ENCODE data around the gene EGFLAM. TPM values are rescaled to one million over a fixed set of nuclear protein-coding genes. Genes with fewer than 3 reads are reported as not detected.

The EGFLAM gene
- total RNA-seq, 1 donor from 2014 or later, result 0.69 TPM

DNA sequence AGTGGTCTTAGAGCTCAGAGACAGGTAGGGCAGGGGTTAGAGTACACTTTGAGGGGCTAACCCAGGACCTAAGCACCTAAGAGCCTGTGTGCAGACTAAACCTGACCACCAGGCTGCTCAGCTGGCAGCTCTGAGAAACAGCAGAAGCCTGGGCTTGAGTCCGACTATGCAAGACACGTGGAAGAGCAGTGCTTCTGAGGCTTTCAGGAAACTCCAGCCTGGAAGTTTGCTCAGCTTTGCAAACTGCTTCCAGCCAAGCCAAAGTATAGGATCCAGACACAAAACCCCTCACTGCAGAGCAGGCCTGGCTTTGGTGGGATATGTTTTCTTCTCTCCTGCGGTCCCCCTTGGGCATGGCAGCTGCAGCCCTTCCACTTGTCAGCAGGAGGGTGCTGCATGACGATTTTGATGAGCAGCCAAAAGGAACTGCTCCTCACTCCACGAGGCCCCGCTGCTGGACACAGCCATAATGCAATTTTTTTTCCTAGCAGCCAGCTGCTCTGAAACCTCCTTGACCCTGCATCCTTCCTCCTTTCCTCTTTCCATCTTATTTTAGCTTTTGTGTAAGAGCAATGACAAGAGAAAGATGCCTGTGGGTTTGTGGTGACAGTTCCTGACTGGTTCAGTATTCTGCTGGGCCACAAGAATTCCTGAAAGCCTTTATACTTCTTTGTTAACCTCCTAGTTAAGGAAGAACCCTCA is 175.0 kb downstream of the EGFLAM start:
- H3K27ac Mint-ChIP-seq, result peak overlapping the region; percentile 76
- H3K4me1 Mint-ChIP-seq (ENCODE audit: low read depth), result peaks cover 2% of the 10 kb centered on the region
- no peak for DNase-seq (ENCODE audit: low spot score, unreplicated experiment)
- TF ChIP-seq, protein P1, sequence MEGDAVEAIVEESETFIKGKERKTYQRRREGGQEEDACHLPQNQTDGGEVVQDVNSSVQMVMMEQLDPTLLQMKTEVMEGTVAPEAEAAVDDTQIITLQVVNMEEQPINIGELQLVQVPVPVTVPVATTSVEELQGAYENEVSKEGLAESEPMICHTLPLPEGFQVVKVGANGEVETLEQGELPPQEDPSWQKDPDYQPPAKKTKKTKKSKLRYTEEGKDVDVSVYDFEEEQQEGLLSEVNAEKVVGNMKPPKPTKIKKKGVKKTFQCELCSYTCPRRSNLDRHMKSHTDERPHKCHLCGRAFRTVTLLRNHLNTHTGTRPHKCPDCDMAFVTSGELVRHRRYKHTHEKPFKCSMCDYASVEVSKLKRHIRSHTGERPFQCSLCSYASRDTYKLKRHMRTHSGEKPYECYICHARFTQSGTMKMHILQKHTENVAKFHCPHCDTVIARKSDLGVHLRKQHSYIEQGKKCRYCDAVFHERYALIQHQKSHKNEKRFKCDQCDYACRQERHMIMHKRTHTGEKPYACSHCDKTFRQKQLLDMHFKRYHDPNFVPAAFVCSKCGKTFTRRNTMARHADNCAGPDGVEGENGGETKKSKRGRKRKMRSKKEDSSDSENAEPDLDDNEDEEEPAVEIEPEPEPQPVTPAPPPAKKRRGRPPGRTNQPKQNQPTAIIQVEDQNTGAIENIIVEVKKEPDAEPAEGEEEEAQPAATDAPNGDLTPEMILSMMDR (IDR thresholded peaks at IDR 0.05; ENCODE audit: unreplicated experiment), result no peak
- H3K27me3 Mint-ChIP-seq, result peaks cover 5% of the 10 kb centered on the region
- no peak overlapping the region for H3K4me3 Mint-ChIP-seq (ENCODE audit: low read depth)
- H3K9me3 Mint-ChIP-seq (ENCODE audit: low read depth), result no peaks in the 10 kb centered on the region
- no peaks in the 10 kb centered on the region for H3K36me3 Mint-ChIP-seq (ENCODE audit: insufficient read depth)

DNA sequence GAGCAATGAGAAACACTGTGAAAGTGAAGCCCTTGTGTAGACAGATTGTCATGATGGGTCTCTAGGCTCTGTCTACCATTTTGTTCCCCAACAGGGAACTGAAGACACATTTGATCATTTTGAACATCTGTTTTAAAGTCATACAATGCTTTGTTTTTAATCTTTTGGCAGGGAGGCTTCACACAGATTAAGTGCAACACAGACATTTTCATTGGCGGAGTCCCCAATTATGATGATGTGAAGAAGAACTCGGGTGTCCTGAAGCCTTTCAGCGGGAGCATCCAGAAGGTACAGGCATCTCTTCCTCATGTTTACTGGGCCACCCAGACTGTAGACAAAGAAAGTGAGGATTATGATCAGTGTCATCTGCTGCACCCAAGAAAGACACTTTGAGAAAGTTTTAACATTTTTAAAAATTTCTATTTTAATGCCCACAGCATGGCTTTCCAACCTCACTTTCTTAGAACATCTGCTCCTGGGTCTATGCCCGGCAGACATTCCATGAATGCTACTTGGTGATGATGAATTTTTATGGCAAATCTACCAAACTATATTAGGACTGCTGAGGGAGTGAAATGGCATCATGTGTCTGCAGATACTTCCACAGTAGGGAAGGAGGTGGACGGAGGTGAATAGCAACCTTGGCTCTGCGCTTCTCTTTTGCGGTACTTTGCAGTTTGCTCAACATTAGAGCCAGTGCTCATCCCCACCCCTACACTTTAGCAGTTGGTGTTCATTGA is 176.8 kb downstream of the EGFLAM start:
- TF ChIP-seq, protein P1 (IDR thresholded peaks at IDR 0.05; ENCODE audit: unreplicated experiment), result no peak
- Mint-ChIP-seq H3K27ac (no peak overlapping the region), H3K4me1 (ENCODE audit: low read depth) (peaks cover 2% of the 10 kb centered on the region), H3K4me3 (ENCODE audit: low read depth) (no peak overlapping the region), H3K9me3 (ENCODE audit: low read depth) (no peaks in the 10 kb centered on the region), H3K27me3 (peaks cover 5% of the 10 kb centered on the region), H3K36me3 (ENCODE audit: insufficient read depth) (no peaks in the 10 kb centered on the region)
- DNase-seq (ENCODE audit: low spot score, unreplicated experiment), result no peak

DNA sequence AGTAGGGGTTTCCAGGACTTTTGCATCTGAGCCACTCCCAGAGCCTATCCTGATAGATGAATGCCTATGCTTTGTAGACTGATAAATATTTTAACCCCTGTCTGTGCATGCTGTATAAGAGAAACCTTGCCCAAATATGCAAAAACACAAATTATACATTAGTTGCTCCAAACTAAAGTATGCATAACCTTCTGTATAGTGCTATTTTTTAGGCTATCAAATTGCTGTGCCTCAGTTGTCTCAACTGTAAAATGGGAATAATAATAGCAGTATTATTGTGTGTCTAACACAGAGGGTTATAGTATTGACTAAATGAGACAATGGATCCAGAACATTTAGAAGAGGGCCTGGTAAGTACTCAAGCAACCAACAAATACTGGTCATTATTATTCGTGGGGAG is 180.4 kb downstream of the EGFLAM start:
- H3K4me1 Mint-ChIP-seq (ENCODE audit: low read depth), result peaks cover 2% of the 10 kb centered on the region
- TF ChIP-seq, protein P1 (IDR thresholded peaks at IDR 0.05; ENCODE audit: unreplicated experiment), result no peak
- H3K27ac Mint-ChIP-seq, result no peak overlapping the region
- no peaks in the 10 kb centered on the region for H3K36me3 Mint-ChIP-seq (ENCODE audit: insufficient read depth)
- H3K27me3 Mint-ChIP-seq, result peaks cover 4% of the 10 kb centered on the region
- H3K9me3 Mint-ChIP-seq (ENCODE audit: low read depth), result no peaks in the 10 kb centered on the region
- no peak overlapping the region for H3K4me3 Mint-ChIP-seq (ENCODE audit: low read depth)
- no peak for DNase-seq (ENCODE audit: low spot score, unreplicated experiment)

DNA sequence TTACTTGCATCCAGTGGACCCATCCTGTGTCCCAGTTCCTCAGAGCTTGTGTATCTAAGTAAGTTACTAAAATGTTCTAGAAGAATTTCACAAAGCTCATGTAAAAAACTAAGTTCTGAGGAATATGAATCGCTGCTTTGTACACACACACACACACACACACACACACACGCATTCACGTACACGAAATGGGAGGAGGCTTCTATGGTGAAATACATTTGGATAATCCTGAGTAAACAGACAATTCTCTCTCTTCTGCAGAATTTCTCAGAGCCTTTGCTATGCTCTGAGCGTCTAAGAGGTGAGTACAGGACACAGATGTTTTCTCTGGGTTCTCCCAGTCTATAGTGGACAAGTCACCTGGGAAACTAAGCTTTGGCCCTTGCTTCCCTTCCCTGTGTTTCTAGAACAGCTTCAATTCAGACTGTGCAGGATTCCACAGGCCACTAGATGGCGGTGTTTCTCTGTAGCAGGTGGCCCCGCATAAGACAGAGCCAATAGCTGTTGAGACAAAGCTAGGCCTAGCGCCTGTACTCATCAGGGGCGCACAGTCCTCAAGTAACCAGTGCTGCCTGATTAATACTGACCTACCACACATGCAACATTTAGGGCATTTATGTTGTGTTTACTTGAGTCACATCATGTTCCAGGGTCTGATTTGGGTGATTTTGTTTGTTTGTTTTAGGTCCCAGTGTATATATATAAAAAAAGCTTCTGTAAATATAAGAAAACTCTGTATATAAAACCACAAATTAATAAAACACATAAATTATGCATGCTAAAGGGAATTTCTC is 183.3 kb downstream of the EGFLAM start:
- peaks cover 5% of the 10 kb centered on the region for H3K27me3 Mint-ChIP-seq
- no peak overlapping the region for H3K4me3 Mint-ChIP-seq (ENCODE audit: low read depth)
- TF ChIP-seq, protein P1 (IDR thresholded peaks at IDR 0.05; ENCODE audit: unreplicated experiment), result peak; percentile 94
- H3K4me1 Mint-ChIP-seq (ENCODE audit: low read depth), result no peaks in the 10 kb centered on the region
- DNase-seq (ENCODE audit: low spot score, unreplicated experiment), result peak; percentile 79
- H3K9me3 Mint-ChIP-seq (ENCODE audit: low read depth), result no peaks in the 10 kb centered on the region
- H3K27ac Mint-ChIP-seq, result peak overlapping the region; percentile 71
- H3K36me3 Mint-ChIP-seq (ENCODE audit: insufficient read depth), result no peaks in the 10 kb centered on the region

DNA sequence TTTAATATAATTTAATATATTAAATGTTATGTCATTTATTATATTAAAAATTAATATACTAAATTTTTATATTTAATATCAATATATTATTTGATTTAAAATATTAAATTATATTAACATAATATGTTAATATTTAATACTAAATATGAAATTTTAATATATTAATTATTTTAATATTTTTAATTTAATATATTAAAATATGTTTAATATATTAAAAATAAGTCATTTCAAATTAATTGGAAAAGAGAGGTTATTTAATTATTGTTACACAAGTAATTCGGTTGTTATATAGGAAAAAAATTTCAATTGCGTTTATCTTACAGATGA is 183.9 kb downstream of the EGFLAM start:
- Mint-ChIP-seq H3K4me3 (ENCODE audit: low read depth) (no peak overlapping the region), H3K36me3 (ENCODE audit: insufficient read depth) (no peaks in the 10 kb centered on the region), H3K9me3 (ENCODE audit: low read depth) (no peaks in the 10 kb centered on the region), H3K4me1 (ENCODE audit: low read depth) (no peaks in the 10 kb centered on the region), H3K27ac (no peak overlapping the region), H3K27me3 (peaks cover 8% of the 10 kb centered on the region)
- TF ChIP-seq, protein P1 (IDR thresholded peaks at IDR 0.05; ENCODE audit: unreplicated experiment), result no peak
- DNase-seq (ENCODE audit: low spot score, unreplicated experiment), result no peak
